Heart left ventricle (tissue), 16 donors: ENCODE data around the gene TMEM132D. TPM values are rescaled to one million over a fixed set of nuclear protein-coding genes. Genes with fewer than 3 reads are reported as not detected.

Source experiments
- ATAC-seq, 4 donors: fragments of 200-7000 bp; cut with Tn5 transposase; one replicate each; pipeline ENCODE4 v1.9.1; 2020 to 2022; ENCODE audit warnings: moderate library complexity in 4 of 4, mild to moderate bottlenecking in 3 of 4, moderate number of reproducible peaks in 1 of 4
- DNase-seq, 5 donors: peaks; one replicate each; pipeline ENCODE4 v3.0.0-alpha.2; 2020
- H3K27ac ChIP-seq, 12 donors: fragments of 200-600 bp; sonication (generic) in 4 of 12; one replicate each; pipeline versions ENCODE4 v1.5.0 to v1.8.0; 2016 to 2022; ENCODE audit warnings: mild to moderate bottlenecking in 2 of 12
- H3K27me3 ChIP-seq, 9 donors: fragments of 200-600 bp; sonication (generic) in 2 of 9; one replicate each; pipeline versions ENCODE4 v1.5.1 to v1.8.0; 2016 to 2022; ENCODE audit warnings: mild to moderate bottlenecking in 3 of 9
- H3K36me3 ChIP-seq, 9 donors: fragments of 200-600 bp; sonication (generic) in 2 of 9; one replicate each; pipeline versions ENCODE4 v1.5.0 to v1.8.0; 2018 to 2022; ENCODE audit warnings: mild to moderate bottlenecking in 2 of 9
- H3K4me1 ChIP-seq, 12 donors: fragments of 200-600 bp; sonication (generic) in 4 of 12; one replicate each; pipeline versions ENCODE4 v1.5.0 to v1.8.0; 2016 to 2022; ENCODE audit warnings: mild to moderate bottlenecking in 3 of 12
- H3K4me3 ChIP-seq, 12 donors: fragments of 200-600 bp; sonication (generic) in 4 of 12; one replicate each; pipeline versions ENCODE4 v1.5.0 to v1.8.0; 2017 to 2022; ENCODE audit warnings: mild to moderate bottlenecking in 9 of 12, moderate library complexity in 4 of 12
- H3K9me3 ChIP-seq, 12 donors: fragments of 200-600 bp; sonication (generic) in 4 of 12; one replicate each; pipeline versions ENCODE4 v1.5.0 to v1.8.0; 2016 to 2022; ENCODE audit warnings: mild to moderate bottlenecking in 1 of 12
- POLR2A ChIP-seq, 2 donors: fragments of 450-650 bp; IDR thresholded peaks; one replicate each; pipeline ENCODE4 v1.6.1; 2017; ENCODE audit warnings: antibody characterized with exemption in 2 of 2, mild to moderate bottlenecking in 2 of 2, moderate library complexity in 2 of 2
- WGBS, 4 donors: extraction: QIAGEN DNeasy Blood & Tissue Kit in 2 of 4; methylation state at CpG; one replicate each; pipeline versions ENCODE4 v1.1.5 to v1.1.7; 2013 to 2018; 5-methylcytosine and 5-hydroxymethylcytosine counted together
- intact Hi-C, 10 donors: fragments of 100-400 bp; cut with DNase I; formaldehyde crosslinking; loops; one replicate each; pipeline versions ENCODE4 v1.11.1 to v1.14.2; 2022
- polyA plus RNA-seq, 2 donors: library from polyadenylated mRNA; stranded (reverse); fragments of 200-250 nt; gene quantifications; one replicate each; pipeline ENCODE4 v1.2.3, GENCODE V29; 2013
- total RNA-seq, 9 donors: library from RNA; depleted of rRNA in 2 of 9; stranded (reverse); fragments of >200 nt in 2 of 9; fragmentation: NEBNext Ultra II Directional in 3 of 9; extraction: Animal tissue kit (Norgen Biotek cat#: 25700) in 3 of 9; gene quantifications; one replicate each; pipeline versions ENCODE4 v1.1.0 to v1.2.4, GENCODE V29; 2016 to 2023
- TF ChIP-seq, protein P1 (sequence below), 12 donors: fragments of 200-600 bp; sonication (generic) in 4 of 12; IDR thresholded peaks; one replicate each; pipeline versions ENCODE4 v1.5.0 to v1.8.0; 2018 to 2022; ENCODE audit warnings: antibody characterized with exemption in 12 of 12, mild to moderate bottlenecking in 5 of 12
- donor health status: ischemic (EF 13 %, LVEDD 7.1; RV severe dilation, severe dysfunction).
- donor health status: healthy with polysubstance abuse.
- donor health status: DM: no; HTN: yes; CAD: no.
- donor health status: DM: no; HTN: no; CAD: no.
- donor health status: ischemic (EF 25% LVEDD 6.9; RV normal size, moderate dysfunction).
- donor health status: ischemic (EF 25% LVEDD 5.7; RV mildly dilated, moderate dysfunction).
- donor health status: healthy.
- donor health status: DM: yes; HTN: yes; CAD: no.
- donor health status: ischemic (EF 35%, LVEDD 5.7; RV mildly dilated, moderate dysfunction).
- donor health status: nonischemic (EF 11% LVEDD 7.7; RV severe dilation, severe dysfunction).
- donor health status: DM: yes; HTN: yes; CAD: no.
- donor health status: PGD.
- donor health status: ischemic (EF 29% LVEDD 5.4; RV normal size, mild dysfunction).
- donor health status: nonischemic (EF 23%, LVEDD 6.1; RV moderate dilation, normal function).

TMEM132D gene
- total and polyA plus RNA-seq, 11 donors = not detected

DNA sequence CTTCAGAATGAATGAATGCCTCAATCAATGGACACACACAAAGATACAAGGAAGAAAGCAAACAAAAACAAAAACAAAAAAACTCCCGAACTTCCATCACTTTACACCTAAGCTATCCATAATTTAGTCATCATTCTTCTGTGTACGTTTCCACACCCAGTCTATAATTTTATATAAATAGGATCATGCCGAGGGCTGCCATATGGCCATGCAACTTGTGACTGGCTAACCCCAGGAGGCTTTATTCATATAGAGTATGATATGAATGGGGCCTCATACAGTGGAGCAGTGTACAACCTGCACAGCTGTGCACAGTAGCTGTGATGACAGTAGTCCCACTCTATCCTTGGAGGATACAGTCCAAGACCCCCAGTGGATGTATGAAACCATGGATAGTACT is 365.7 kb downstream of the TMEM132D start:
- 53 to 71% (median 64%) methylated on average over 3 of the region's 3 CpGs for WGBS, 4 donors
- no peak for DNase-seq
- Histone ChIP-seq H3K36me3 (no peaks in the 10 kb centered on the region), H3K9me3 (no peaks in the 10 kb centered on the region), H3K27me3 (no peaks in the 10 kb centered on the region), H3K4me1 (no peaks in the 10 kb centered on the region), H3K27ac (no peak overlapping the region), H3K4me3 (no peak overlapping the region)
- ATAC-seq = no peak
- intact Hi-C loops = no loop called here
- TF ChIP-seq, protein P1, sequence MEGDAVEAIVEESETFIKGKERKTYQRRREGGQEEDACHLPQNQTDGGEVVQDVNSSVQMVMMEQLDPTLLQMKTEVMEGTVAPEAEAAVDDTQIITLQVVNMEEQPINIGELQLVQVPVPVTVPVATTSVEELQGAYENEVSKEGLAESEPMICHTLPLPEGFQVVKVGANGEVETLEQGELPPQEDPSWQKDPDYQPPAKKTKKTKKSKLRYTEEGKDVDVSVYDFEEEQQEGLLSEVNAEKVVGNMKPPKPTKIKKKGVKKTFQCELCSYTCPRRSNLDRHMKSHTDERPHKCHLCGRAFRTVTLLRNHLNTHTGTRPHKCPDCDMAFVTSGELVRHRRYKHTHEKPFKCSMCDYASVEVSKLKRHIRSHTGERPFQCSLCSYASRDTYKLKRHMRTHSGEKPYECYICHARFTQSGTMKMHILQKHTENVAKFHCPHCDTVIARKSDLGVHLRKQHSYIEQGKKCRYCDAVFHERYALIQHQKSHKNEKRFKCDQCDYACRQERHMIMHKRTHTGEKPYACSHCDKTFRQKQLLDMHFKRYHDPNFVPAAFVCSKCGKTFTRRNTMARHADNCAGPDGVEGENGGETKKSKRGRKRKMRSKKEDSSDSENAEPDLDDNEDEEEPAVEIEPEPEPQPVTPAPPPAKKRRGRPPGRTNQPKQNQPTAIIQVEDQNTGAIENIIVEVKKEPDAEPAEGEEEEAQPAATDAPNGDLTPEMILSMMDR (IDR thresholded peaks at IDR 0.05) = no peak
- no peak for TF ChIP-seq POLR2A (IDR thresholded peaks at IDR 0.05)

DNA sequence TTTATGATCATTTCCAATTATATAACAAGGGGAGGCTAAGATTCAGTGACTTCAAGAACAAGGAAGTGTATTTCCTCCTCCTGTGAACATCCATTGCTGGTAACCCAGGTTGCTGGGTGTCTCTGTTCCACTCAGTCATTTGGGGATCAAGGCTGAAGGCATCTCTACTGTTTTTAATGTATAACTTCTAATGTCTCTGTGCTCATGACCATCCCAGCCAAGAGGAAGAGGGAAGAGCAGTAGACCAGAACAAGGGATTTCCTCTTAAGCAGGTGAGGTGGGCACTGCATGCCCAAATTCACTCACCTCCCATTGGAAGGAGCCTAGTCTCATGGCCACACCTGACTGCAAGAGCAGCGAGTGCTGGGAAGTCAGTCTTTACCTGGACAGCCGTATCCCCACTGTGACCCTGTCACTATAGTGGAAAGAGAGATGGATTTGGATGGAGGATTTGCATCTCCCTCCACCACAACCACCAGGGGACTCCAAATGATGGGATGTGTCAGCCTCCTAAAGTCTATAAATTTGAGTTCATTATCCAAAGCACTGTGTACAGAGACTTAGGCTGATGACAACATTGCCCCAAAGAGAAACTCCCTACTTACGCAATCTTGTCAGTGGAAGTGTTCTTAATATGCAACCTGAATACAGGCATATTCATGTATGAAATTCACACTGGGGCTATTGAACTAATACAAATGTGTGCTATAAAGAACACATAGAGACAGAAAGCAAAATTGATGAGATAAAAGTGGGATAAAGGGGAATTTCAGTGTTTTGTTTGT is 368.7 kb downstream of the TMEM132D start:
- Histone ChIP-seq H3K27me3 (no peaks in the 10 kb centered on the region), H3K4me1 (no peaks in the 10 kb centered on the region), H3K9me3 (no peaks in the 10 kb centered on the region), H3K36me3 (no peaks in the 10 kb centered on the region), H3K27ac (no peak overlapping the region), H3K4me3 (no peak overlapping the region)
- ATAC-seq (no peak), DNase-seq (no peak)
- 84 to 93% (median 87%) methylated on average over 2 to 3 of the region's 3 CpGs for WGBS, 4 donors
- intact Hi-C loops = no loop called here
- TF ChIP-seq POLR2A (IDR thresholded peaks at IDR 0.05) = no peak
- TF ChIP-seq, protein P1 (IDR thresholded peaks at IDR 0.05) = no peak

DNA sequence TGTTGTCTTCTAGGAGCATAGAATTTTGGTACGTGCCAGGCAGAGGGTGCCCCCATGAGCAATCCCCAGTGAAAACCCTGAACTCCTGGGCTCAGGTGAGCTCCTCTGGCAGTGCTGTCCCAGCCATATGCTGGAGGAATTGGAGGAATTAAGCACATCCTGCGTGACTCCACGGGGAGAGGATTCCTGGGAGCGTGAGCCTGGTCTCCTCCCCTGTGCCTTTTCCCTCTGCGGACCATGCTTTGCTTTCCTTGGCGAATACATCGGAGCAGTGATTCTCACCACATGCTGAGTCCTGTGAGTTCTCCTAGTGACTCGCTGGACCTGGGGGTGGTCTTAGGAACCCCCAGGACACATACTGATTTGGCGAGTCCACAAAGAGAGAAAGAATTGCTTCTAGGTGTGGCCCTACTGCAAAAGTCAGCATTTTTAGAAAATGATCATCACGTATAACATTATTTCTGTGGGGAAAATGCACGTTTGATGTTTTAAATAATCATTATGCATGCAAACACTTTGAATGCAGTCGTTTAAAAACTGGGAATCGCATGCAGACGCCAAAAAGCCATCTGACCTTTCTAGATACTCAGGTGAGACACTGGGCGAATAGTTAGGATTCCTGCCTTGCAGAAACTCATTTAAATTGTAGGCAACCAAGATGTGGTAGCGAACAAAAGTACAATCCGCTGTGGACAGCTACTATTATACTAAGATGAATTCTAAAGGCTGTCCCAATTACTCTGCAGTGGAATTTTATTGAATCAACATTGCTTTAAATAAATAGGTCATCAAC is 370.9 kb downstream of the TMEM132D start:
- Histone ChIP-seq H3K4me3 (no peak overlapping the region), H3K36me3 (no peaks in the 10 kb centered on the region), H3K4me1 (no peaks in the 10 kb centered on the region), H3K27me3 (no peaks in the 10 kb centered on the region), H3K9me3 (no peaks in the 10 kb centered on the region), H3K27ac (no peak overlapping the region)
- TF ChIP-seq, protein P1 (IDR thresholded peaks at IDR 0.05) = no peak
- no peak for TF ChIP-seq POLR2A (IDR thresholded peaks at IDR 0.05)
- DNase-seq (no peak), ATAC-seq (no peak)
- WGBS, 4 donors = 38 to 49% (median 46%) methylated on average over 17 of the region's 17 CpGs
- intact Hi-C loops = no loop called here

DNA sequence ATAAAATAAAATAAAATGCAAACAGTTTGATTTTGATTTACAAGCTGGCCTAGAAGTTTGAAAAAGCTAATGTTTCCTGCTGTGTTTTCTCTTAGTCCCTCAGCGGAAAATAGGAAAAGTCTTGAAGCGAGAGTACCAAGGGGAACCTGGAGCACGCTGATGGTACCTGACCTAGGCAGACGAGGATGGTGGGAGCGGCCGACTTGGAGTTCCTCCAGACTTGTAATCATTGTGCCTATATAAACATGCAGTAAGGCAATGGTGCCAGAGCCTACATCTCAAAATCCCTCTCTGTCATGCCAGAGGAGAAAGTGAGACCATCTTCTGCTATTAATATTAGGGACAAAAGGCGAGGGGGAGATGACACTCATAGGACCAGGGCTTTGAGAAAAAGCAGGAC is 371.7 kb downstream of the TMEM132D start:
- no peaks in the 10 kb centered on the region for H3K9me3 ChIP-seq
- no peaks in the 10 kb centered on the region for H3K27me3 ChIP-seq
- no peaks in the 10 kb centered on the region for H3K36me3 ChIP-seq
- DNase-seq (no peak), ATAC-seq (no peak)
- H3K27ac ChIP-seq = no peak overlapping the region
- no peak overlapping the region for H3K4me3 ChIP-seq
- 67 to 82% (median 75%) methylated on average over 7 of the region's 7 CpGs for WGBS, 4 donors
- intact Hi-C loops = no loop called here
- no peak for TF ChIP-seq POLR2A (IDR thresholded peaks at IDR 0.05)
- TF ChIP-seq, protein P1 (IDR thresholded peaks at IDR 0.05) = no peak
- H3K4me1 ChIP-seq = no peaks in the 10 kb centered on the region
